ENCODE data around the gene RFX5.

The RFX5 gene

GRCh38 chr1:151373196-151373595, 26.1 kb upstream of the RFX5 start:
- H3K9me3 ChIP-seq (replicated peaks in 1 of 2; ENCODE audit: control insufficient read depth in 2 of 2, insufficient read depth in 1 of 2, low read depth in 1 of 2, low read length in 2 of 2): no peaks in the 10 kb centered on the region
- WGBS, 2 donors (ENCODE audit: extremely low coverage in 2 of 2, insufficient read length in 2 of 2, insufficient replicate concordance in 1 of 2): no CpG with 5 or more reads among the region's 14 CpGs
- H3K36me3 ChIP-seq (replicated peaks in 1 of 2; ENCODE audit: control insufficient read depth in 2 of 2, insufficient read depth in 2 of 2, low read length in 2 of 2): peaks cover 4 to 14% of the 10 kb centered on the region in 2 donors
- H2BK15ac ChIP-seq (ENCODE audit: low read length): peak overlapping the region; percentile 95
- no peaks in the 10 kb centered on the region for H3K79me1 ChIP-seq (ENCODE audit: low read depth, low read length)
- peak overlapping the region; percentile 95 for H2AK5ac ChIP-seq (ENCODE audit: low read depth, low read length)
- peak overlapping the region; percentile 24 for H3K9ac ChIP-seq (ENCODE audit: low read depth, low read length, poor library complexity)
- peaks cover 0 to 8% (median 1%) of the 10 kb centered on the region in 3 experiments for H3K27me3 ChIP-seq (ENCODE audit: control insufficient read depth in 3 of 3, insufficient read depth in 3 of 3, low read depth in 1 of 3, low read length in 3 of 3)
- no peak overlapping the region for H4K91ac ChIP-seq (ENCODE audit: low read depth, low read length, poor library complexity)
- H3K4me3 ChIP-seq (ENCODE audit: low read length in 2 of 2): no peak overlapping the region
- H3K4ac ChIP-seq (ENCODE audit: low read length): peak overlapping the region; percentile 91
- DNase-seq (ENCODE audit: low spot score): no peak
- peak overlapping the region; percentile 27 for H2BK120ac ChIP-seq (ENCODE audit: low read depth, low read length)
- H2AFZ ChIP-seq (ENCODE audit: low read length): no peak overlapping the region
- H3K18ac ChIP-seq (ENCODE audit: low read length): peak overlapping the region; percentile 79
- no peak overlapping the region for H2BK5ac ChIP-seq (ENCODE audit: low read length)
- peak overlapping the region; percentile 94 for H3K23ac ChIP-seq (ENCODE audit: low read depth, low read length, poor library complexity)
- H4K8ac ChIP-seq (ENCODE audit: low read depth, low read length): peak overlapping the region; percentile 97
- peak overlapping the region; percentile 97 for H3K14ac ChIP-seq (ENCODE audit: low read length)
- no peak overlapping the region for H3K27ac ChIP-seq (replicated peaks; ENCODE audit: low read length)
- peak overlapping the region; percentile 89 for H2BK12ac ChIP-seq (ENCODE audit: low read length)
- no peak overlapping the region for H3K4me2 ChIP-seq (ENCODE audit: insufficient read depth, low read length, poor library complexity, severe bottlenecking)
- peaks cover 4 to 10% of the 10 kb centered on the region in 2 donors for H3K4me1 ChIP-seq (ENCODE audit: control insufficient read depth in 2 of 2, insufficient read depth in 1 of 2, low read depth in 1 of 2, low read length in 2 of 2)

- no peak within 1 kb of the TSS for H2BK5ac ChIP-seq (ENCODE audit: low read length)
- peak within 1 kb of the TSS; percentile 97 for H4K8ac ChIP-seq (ENCODE audit: low read depth, low read length)
- H3K23ac ChIP-seq (ENCODE audit: low read depth, low read length, poor library complexity): peak within 1 kb of the TSS; percentile 94
- H4K91ac ChIP-seq (ENCODE audit: low read depth, low read length, poor library complexity): no peak within 1 kb of the TSS
- peak within 1 kb of the TSS; percentile 89 for H2BK12ac ChIP-seq (ENCODE audit: low read length)
- H3K27ac ChIP-seq (replicated peaks; ENCODE audit: low read length): no peak within 1 kb of the TSS
- peak within 1 kb of the TSS; percentile 47 for H3K9ac ChIP-seq (ENCODE audit: low read depth, low read length, poor library complexity)
- no CpG with 5 or more reads among the region's 11 CpGs for WGBS, 2 donors (ENCODE audit: extremely low coverage in 2 of 2, insufficient read length in 2 of 2, insufficient replicate concordance in 1 of 2)
- no peaks in the 10 kb centered on the region for H3K79me1 ChIP-seq (ENCODE audit: low read depth, low read length)
- peak within 1 kb of the TSS; percentile 56 to 77 for H3K4me3 ChIP-seq (ENCODE audit: low read length in 2 of 2)
- peak within 1 kb of the TSS; percentile 97 for H3K14ac ChIP-seq (ENCODE audit: low read length)
- peaks cover 0 to 1% (median 0%) of the 10 kb centered on the region in 3 experiments for H3K27me3 ChIP-seq (ENCODE audit: control insufficient read depth in 3 of 3, insufficient read depth in 3 of 3, low read depth in 1 of 3, low read length in 3 of 3)
- H3K4me1 ChIP-seq (ENCODE audit: control insufficient read depth in 2 of 2, insufficient read depth in 1 of 2, low read depth in 1 of 2, low read length in 2 of 2): peaks cover 4 to 10% of the 10 kb centered on the region in 2 donors
- peak within 1 kb of the TSS; percentile 27 for H2BK120ac ChIP-seq (ENCODE audit: low read depth, low read length)
- H3K36me3 ChIP-seq (replicated peaks in 1 of 2; ENCODE audit: control insufficient read depth in 2 of 2, insufficient read depth in 2 of 2, low read length in 2 of 2): peaks cover 11 to 22% of the 10 kb centered on the region in 2 donors
- H2AFZ ChIP-seq (ENCODE audit: low read length): peak within 1 kb of the TSS; percentile 90
- H3K9me3 ChIP-seq (replicated peaks in 1 of 2; ENCODE audit: control insufficient read depth in 2 of 2, insufficient read depth in 1 of 2, low read depth in 1 of 2, low read length in 2 of 2): no peaks in the 10 kb centered on the region
- DNase-seq (ENCODE audit: low spot score): peak; percentile 48
- H3K4me2 ChIP-seq (ENCODE audit: insufficient read depth, low read length, poor library complexity, severe bottlenecking): peak within 1 kb of the TSS; percentile 70
- peak within 1 kb of the TSS; percentile 95 for H2BK15ac ChIP-seq (ENCODE audit: low read length)
- H2AK5ac ChIP-seq (ENCODE audit: low read depth, low read length): peak within 1 kb of the TSS; percentile 95
- peak within 1 kb of the TSS; percentile 91 for H3K4ac ChIP-seq (ENCODE audit: low read length)
- H3K18ac ChIP-seq (ENCODE audit: low read length): peak within 1 kb of the TSS; percentile 79
These were observed 25.2 kb upstream of the RFX5 start, which contains the start of gene SELENBP1 for GRCh38 chr1:151372058-151372934. Gene SELENBP1, minus strand, starts transcription at chr1:151372705. Its CDS starts 64 bp downstream, at chr1:151372641.

GRCh38 chr1:151371370-151372057, 24.5 kb upstream of the RFX5 start:
- no peak overlapping the region for H3K27ac ChIP-seq (replicated peaks; ENCODE audit: low read length)
- DNase-seq (ENCODE audit: low spot score): no peak
- no peak overlapping the region for H3K4ac ChIP-seq (ENCODE audit: low read length)
- H3K9me3 ChIP-seq (replicated peaks in 1 of 2; ENCODE audit: control insufficient read depth in 2 of 2, insufficient read depth in 1 of 2, low read depth in 1 of 2, low read length in 2 of 2): no peaks in the 10 kb centered on the region
- no peak overlapping the region for H3K18ac ChIP-seq (ENCODE audit: low read length)
- peaks cover 0 to 1% (median 0%) of the 10 kb centered on the region in 3 experiments for H3K27me3 ChIP-seq (ENCODE audit: control insufficient read depth in 3 of 3, insufficient read depth in 3 of 3, low read depth in 1 of 3, low read length in 3 of 3)
- no peak overlapping the region for H4K91ac ChIP-seq (ENCODE audit: low read depth, low read length, poor library complexity)
- H4K8ac ChIP-seq (ENCODE audit: low read depth, low read length): no peak overlapping the region
- no peak overlapping the region for H2BK15ac ChIP-seq (ENCODE audit: low read length)
- H3K79me1 ChIP-seq (ENCODE audit: low read depth, low read length): no peaks in the 10 kb centered on the region
- peaks cover 4 to 10% of the 10 kb centered on the region in 2 donors for H3K4me1 ChIP-seq (ENCODE audit: control insufficient read depth in 2 of 2, insufficient read depth in 1 of 2, low read depth in 1 of 2, low read length in 2 of 2)
- H2AK5ac ChIP-seq (ENCODE audit: low read depth, low read length): no peak overlapping the region
- peak overlapping the region in 1 of 2 donors; percentile 56 for H3K4me3 ChIP-seq (ENCODE audit: low read length in 2 of 2)
- H3K36me3 ChIP-seq (replicated peaks in 1 of 2; ENCODE audit: control insufficient read depth in 2 of 2, insufficient read depth in 2 of 2, low read length in 2 of 2): peaks cover 11 to 27% of the 10 kb centered on the region in 2 donors
- H3K23ac ChIP-seq (ENCODE audit: low read depth, low read length, poor library complexity): no peak overlapping the region
- H2AFZ ChIP-seq (ENCODE audit: low read length): peak overlapping the region; percentile 90
- no peak overlapping the region for H2BK12ac ChIP-seq (ENCODE audit: low read length)
- no peak overlapping the region for H3K9ac ChIP-seq (ENCODE audit: low read depth, low read length, poor library complexity)
- H3K14ac ChIP-seq (ENCODE audit: low read length): no peak overlapping the region
- no peak overlapping the region for H2BK5ac ChIP-seq (ENCODE audit: low read length)
- no CpG with 5 or more reads among the region's 9 CpGs for WGBS, 2 donors (ENCODE audit: extremely low coverage in 2 of 2, insufficient read length in 2 of 2, insufficient replicate concordance in 1 of 2)
- H2BK120ac ChIP-seq (ENCODE audit: low read depth, low read length): no peak overlapping the region
- H3K4me2 ChIP-seq (ENCODE audit: insufficient read depth, low read length, poor library complexity, severe bottlenecking): peak overlapping the region; percentile 70

Measured in neuronal stem cell (in vitro differentiated cells).